WTC11 (cell line): ENCODE data around the gene FRS3. TPM values are rescaled to one million over a fixed set of nuclear protein-coding genes. Genes with fewer than 3 reads are reported as not detected.

Source experiments
- ATAC-seq: fragments of 200-7000 bp; cut with Tn5 transposase; 2 replicates; pipeline ENCODE4 v1.10.0; 2021; ENCODE audit warnings: mild to moderate bottlenecking, moderate library complexity
- CTCF ChIA-PET: fragments of 300-600 bp; sonication (Branson Sonifier 250); formaldehyde crosslinking; loops from one replicate; lab custom pipeline; 2021; ENCODE audit warnings: antibody characterized with exemption; lab: Charles Lee
- POLR2A ChIA-PET: fragments of 350-600 bp; sonication (Branson Sonifier 250); formaldehyde crosslinking; loops from one replicate; lab custom pipeline; 2021; ENCODE audit warnings: antibody characterized with exemption; lab: Charles Lee
- DNase-seq: peaks from one replicate; pipeline ENCODE4 v3.0.0; 2021; ENCODE audit warnings: low spot score
- H3K27ac Mint-ChIP-seq: 2 replicates; pipeline ENCODE4 v1.8.0; 2021; ENCODE audit warnings: mixed read lengths
- H3K27me3 Mint-ChIP-seq: 2 replicates; pipeline ENCODE4 v1.8.0; 2021; ENCODE audit warnings: low read depth, mild to moderate bottlenecking, moderate library complexity, mixed read lengths
- H3K36me3 Mint-ChIP-seq: 2 replicates; pipeline ENCODE4 v1.8.0; 2021; ENCODE audit warnings: mixed read lengths
- H3K4me1 Mint-ChIP-seq: 2 replicates; pipeline ENCODE4 v1.8.0; 2022; ENCODE audit warnings: mixed read lengths
- H3K4me3 Mint-ChIP-seq: 2 replicates; pipeline ENCODE4 v1.8.0; 2021; ENCODE audit warnings: mild to moderate bottlenecking, moderate library complexity, mixed read lengths
- H3K9me3 Mint-ChIP-seq: 2 replicates; pipeline ENCODE4 v1.8.0; 2021; ENCODE audit warnings: mixed read lengths
- JUN ChIP-seq: sonication (generic); formaldehyde crosslinking; IDR thresholded peaks from 2 replicates; pipeline ENCODE4 v1.8.0; 2023; ENCODE audit warnings: mild to moderate bottlenecking, missing genetic modification reagents
- NFATC4 ChIP-seq: fragments of 250-450 bp; sonication (Bioruptor Pico); IDR thresholded peaks from 2 replicates; pipeline ENCODE4 v1.9.0; 2021; ENCODE audit warnings: mild to moderate bottlenecking
- STAT6 ChIP-seq: sonication (generic); formaldehyde crosslinking; conservative IDR thresholded peaks from 2 replicates; pipeline ENCODE4 v1.8.1; 2023; ENCODE audit warnings: mild to moderate bottlenecking, low read depth, missing genetic modification reagents, moderate library complexity
- TCF7 ChIP-seq: sonication (generic); formaldehyde crosslinking; IDR thresholded peaks from 2 replicates; pipeline ENCODE4 v1.8.0; 2022; ENCODE audit warnings: mild to moderate bottlenecking, low read depth, missing genetic modification reagents, moderate library complexity
- total RNA-seq: library from RNA; stranded (reverse); gene quantifications from 3 replicates; pipeline ENCODE4 v1.2.3, GENCODE V29; 2021

The FRS3 gene
- total RNA-seq, 1 experiment from 2014 or later = 7.8 TPM

- no peak for ATAC-seq
- Mint-ChIP-seq H3K27me3 (no peaks in the 10 kb centered on the region), H3K27ac (no peak overlapping the region), H3K4me3 (no peak overlapping the region), H3K4me1 (peaks cover 16% of the 10 kb centered on the region), H3K9me3 (no peaks in the 10 kb centered on the region), H3K36me3 (no peaks in the 10 kb centered on the region)
- CTCF ChIA-PET = interaction anchor here (0.7 to 6.6 kb wide), 5 partner anchors 9 to 67 kb away, joined by 3 to 39 read pairs (median 8); partner anchors contain the start of genes TFEB and TOMM6
- TF ChIP-seq JUN (CRISPR knock-in tag) (no peak), TCF7 (CRISPR knock-in tag) (no peak), NFATC4 (CRISPR knock-in tag) (no peak), STAT6 (CRISPR knock-in tag) (no peak)
- POLR2A ChIA-PET = no interaction called here
- DNase-seq = no peak
These were observed 59.5 kb downstream of the FRS3 start for GRCh38 chr6:41720262-41720620.

Other genes with a start within 250 kb of the FRS3 start
- gene FOXP4, start 233.5 kb downstream of the FRS3 start, total RNA-seq = 19.5 to 36.6 TPM (median 19.8 TPM) in 3 replicates
- 63.2 to 86.2 TPM (median 74.6 TPM) in 3 replicates for gene MDFI, start 141.4 kb downstream of the FRS3 start, total RNA-seq
- 3.1 to 3.9 TPM (median 3.3 TPM) in 3 replicates for gene TFEB, start 44.3 kb downstream of the FRS3 start, total RNA-seq
- 0.55 to 0.63 TPM (median 0.62 TPM) in 3 replicates for gene PGC, start 32.5 kb downstream of the FRS3 start, total RNA-seq
- 0.50 to 1.5 TPM (median 0.82 TPM) in 3 replicates for gene PRICKLE4, start 882 bp upstream of the FRS3 start, total RNA-seq
- 219 to 233 TPM (median 228 TPM) in 3 replicates for gene TOMM6, start 7.8 kb upstream of the FRS3 start, total RNA-seq
- 16.3 to 18.4 TPM (median 17.3 TPM) in 3 replicates for gene USP49, start 115.5 kb upstream of the FRS3 start, total RNA-seq
- 37.5 to 42.4 TPM (median 38.9 TPM) in 3 replicates for gene MED20, start 141.2 kb upstream of the FRS3 start, total RNA-seq
- 40.3 to 50.8 TPM (median 43.8 TPM) in 3 replicates for gene BYSL, start 141.6 kb upstream of the FRS3 start, total RNA-seq
- gene CCND3, start 161.9 kb upstream of the FRS3 start, total RNA-seq = 23.0 to 33.6 TPM (median 23.0 TPM) in 3 replicates